Activated naive CD8-positive, alpha-beta T cell (primary cell): ENCODE results near the gene SREBF1.

ENCODE experiments used
- H3K27ac Mint-ChIP-seq: one replicate; pipeline ENCODE4 v1.8.0; 2021; ENCODE audit warnings: mixed read lengths
- H3K27me3 Mint-ChIP-seq: one replicate; pipeline ENCODE4 v1.8.0; 2021; ENCODE audit warnings: mixed read lengths
- H3K36me3 Mint-ChIP-seq: one replicate; pipeline ENCODE4 v1.8.0; 2021; ENCODE audit warnings: mixed read lengths
- H3K4me1 Mint-ChIP-seq: one replicate; pipeline ENCODE4 v1.8.0; 2021; ENCODE audit warnings: low read depth, mixed read lengths
- H3K4me3 Mint-ChIP-seq: one replicate; pipeline ENCODE4 v1.8.0; 2021; ENCODE audit warnings: mild to moderate bottlenecking, mixed read lengths
- H3K9me3 Mint-ChIP-seq: one replicate; pipeline ENCODE4 v1.8.0; 2021; ENCODE audit warnings: low read depth, mixed read lengths

SREBF1 gene

DNA sequence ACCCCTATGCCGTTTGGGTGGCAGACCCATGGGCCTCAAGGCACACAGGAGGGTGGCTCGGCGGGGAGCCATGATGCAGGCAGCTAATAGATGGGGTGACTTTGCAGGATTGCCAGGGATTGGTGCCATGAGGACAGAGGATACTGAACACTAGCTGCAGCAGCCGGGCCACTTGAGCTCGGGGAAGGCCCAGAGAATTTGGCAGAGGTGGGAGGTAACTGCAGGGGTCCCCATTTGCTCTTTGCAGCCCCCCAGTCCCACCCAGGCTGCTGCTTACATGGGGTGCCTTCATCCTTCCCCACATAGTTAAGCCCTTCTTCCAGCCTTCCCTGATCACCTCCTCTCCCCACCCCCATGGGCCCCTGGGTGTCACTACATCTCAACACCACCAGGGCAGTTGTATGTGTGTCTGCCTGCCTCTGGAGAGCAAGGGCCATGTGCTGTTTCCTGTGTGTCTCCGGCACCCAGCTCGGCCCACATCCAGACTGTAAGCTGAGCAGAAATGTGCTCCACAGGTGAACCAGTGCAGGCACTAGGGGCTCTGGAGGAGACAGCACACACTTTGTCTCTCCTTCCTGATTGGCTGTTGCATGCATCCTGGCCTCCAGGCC, 52.0 kb downstream of the SREBF1 start:
- H3K4me1 Mint-ChIP-seq = peaks cover 26% of the 10 kb centered on the region
- no peak overlapping the region for H3K27ac Mint-ChIP-seq
- H3K4me3 Mint-ChIP-seq = peak overlapping the region; percentile 61

DNA sequence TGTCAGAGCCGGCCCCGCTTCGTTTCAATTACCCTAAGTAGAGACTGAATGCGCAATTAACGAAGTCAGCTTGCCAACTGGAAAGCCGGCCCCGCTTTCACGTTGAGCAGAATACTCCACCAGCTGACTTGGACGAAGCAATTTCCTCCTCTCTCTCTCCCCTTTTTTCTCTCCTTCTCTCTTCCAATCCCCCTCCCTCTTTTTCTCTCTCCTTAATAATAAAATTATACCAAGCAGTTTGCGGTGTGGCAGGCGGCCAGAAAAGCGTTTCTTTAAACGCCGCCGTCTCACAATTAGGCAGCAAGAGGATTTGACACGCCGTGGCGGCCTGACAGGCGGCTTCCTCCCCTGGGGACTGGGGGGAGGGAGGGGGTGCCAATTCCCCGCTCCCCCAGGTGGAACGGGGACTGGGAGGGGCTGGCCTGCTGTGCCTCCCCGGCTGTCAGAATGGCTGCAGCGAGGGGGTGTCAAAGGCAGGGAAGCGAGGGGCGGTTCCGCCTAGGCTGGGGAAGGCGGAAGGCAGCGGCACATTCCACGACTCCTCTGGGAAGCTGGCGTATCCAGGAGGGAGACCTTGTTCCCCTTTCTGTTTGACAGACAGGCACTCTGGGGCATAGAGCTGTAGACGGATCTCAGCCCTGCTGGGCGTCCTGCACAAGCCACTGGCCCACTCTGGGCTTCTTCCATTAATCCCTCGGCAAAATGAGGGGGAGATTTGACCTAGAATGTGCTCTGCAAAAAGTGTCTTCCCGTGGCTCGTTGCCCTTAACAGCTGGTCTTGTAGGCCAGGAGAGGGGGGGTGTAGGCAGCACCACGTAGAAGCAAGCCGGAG, 52.7 kb downstream of the SREBF1 start:
- Mint-ChIP-seq H3K4me1 (peaks cover 26% of the 10 kb centered on the region), H3K36me3 (no peaks in the 10 kb centered on the region), H3K27me3 (no peaks in the 10 kb centered on the region), H3K4me3 (peak overlapping the region; percentile 86), H3K9me3 (no peaks in the 10 kb centered on the region), H3K27ac (no peak overlapping the region)

More for the DNA sequence above, 52.0 kb downstream of the SREBF1 start:
- H3K27me3 Mint-ChIP-seq = no peaks in the 10 kb centered on the region
- H3K9me3 Mint-ChIP-seq = no peaks in the 10 kb centered on the region
- no peaks in the 10 kb centered on the region for H3K36me3 Mint-ChIP-seq

DNA sequence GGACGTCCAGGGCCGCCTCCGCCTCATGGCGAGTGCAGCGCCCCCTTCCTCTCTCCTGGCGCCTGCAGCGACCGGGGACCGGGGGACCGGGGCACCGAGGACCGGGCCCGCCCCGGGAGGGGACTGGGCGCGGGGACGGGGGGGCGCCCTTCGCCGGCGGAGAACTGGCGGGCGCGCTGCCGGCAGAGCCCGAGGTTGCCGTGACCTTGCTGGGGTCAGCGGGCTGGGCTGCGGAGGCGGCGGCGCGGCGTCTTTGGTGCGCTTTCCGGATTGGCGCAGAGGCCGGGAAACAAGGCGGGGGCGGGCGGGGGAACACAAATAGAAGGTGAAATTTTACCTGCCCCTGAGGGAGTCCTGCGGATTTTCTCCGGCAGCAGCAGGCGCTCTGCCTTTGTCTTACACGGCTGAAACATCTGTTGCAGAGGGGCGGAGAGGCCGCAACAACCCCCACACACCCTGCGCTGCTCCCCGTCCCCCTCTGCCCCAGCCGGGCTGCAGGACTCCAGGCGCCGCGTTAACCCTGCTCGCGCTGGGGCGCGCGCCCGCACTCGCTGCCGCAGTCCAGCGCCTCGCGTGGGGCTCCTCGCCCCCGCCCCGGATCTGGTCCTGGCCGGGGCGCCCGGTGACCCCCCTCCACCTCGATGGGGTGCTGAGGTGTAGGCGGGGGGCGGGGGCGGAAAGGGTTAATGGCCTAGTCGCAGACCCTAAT, 53.5 kb downstream of the SREBF1 start:
- no peaks in the 10 kb centered on the region for H3K27me3 Mint-ChIP-seq
- H3K4me1 Mint-ChIP-seq = peaks cover 26% of the 10 kb centered on the region
- H3K4me3 Mint-ChIP-seq = peak overlapping the region; percentile 77
- no peaks in the 10 kb centered on the region for H3K9me3 Mint-ChIP-seq
- H3K36me3 Mint-ChIP-seq = no peaks in the 10 kb centered on the region
- no peak overlapping the region for H3K27ac Mint-ChIP-seq

DNA sequence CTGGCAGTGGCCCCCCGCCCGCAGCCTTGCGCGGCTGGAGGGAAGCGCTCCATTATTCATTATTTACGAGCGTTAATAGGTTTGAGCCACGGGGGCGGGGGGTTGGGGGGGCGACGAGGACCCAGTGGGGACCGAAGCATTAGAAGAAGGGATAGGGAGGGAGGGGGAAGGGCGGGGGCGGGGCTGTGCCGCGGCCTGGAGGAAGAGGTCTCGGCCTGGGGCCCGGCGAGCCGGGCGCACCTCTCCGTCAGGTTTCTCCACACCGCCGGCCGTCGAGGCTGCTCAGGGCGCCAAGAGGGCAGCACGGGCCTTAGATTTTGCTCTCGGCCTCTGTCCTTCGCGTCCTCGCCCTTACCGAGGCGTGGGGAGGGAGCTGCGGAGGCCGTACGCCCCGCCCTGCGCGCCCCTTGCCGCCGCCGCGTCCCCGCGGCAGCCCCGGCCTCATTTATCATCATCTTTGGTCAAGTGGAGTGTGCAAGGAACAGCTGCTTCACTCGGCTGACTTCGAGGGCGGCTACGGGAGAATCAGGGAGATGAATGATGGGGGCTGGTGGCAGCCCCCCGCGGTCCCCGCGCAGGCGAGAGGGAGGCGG, 54.2 kb downstream of the SREBF1 start:
- no peaks in the 10 kb centered on the region for H3K27me3 Mint-ChIP-seq
- H3K27ac Mint-ChIP-seq = no peak overlapping the region
- no peaks in the 10 kb centered on the region for H3K9me3 Mint-ChIP-seq
- peaks cover 26% of the 10 kb centered on the region for H3K4me1 Mint-ChIP-seq
- peak overlapping the region; percentile 77 for H3K4me3 Mint-ChIP-seq
- no peaks in the 10 kb centered on the region for H3K36me3 Mint-ChIP-seq

DNA sequence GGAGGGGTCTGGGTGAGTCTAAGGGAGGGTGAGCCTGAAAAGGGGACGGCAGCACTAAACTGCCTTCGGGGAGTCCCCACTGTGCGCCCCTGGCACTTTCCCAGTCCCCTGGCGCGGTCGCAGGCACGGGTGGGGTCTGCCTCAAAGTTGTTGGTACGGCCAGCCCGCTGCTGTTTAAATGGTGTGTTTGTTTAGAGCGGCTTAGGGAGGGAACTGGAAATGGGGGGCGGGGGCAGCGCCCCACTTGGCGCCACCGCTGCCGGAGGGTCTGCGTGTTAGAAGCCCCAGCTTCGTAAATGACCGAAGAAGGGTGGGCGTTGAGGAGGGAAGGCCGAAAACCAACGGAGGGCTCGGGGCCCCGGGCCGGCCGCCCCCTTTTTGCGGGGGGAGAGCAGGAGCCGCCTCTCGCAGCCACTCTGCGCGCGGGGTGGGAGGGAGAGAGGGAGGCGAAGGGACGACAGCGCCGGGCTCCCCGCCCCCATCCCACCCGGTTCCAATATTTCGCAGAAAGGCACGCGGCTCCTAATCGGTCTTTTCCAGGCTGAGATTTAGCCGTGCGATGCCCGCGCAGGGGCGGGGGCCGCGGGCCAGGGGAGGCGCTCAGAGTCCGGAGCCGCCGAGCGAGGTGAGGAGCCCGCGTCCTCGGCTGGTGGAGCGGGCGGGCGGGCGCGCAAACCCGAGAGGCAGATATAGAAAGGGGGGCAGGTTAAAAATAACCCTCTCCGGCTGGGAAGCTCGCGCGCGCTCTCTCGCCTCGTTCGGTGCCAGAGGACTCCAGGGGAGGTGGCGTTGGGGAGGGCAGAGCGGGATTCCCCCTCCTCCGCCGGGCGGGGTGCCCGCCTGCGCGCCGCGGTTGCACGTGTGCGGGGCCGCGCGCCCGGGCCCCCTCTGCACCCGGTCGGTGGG, 54.9 kb downstream of the SREBF1 start:
- Mint-ChIP-seq H3K27ac (no peak overlapping the region), H3K9me3 (no peaks in the 10 kb centered on the region), H3K27me3 (no peaks in the 10 kb centered on the region), H3K4me1 (peaks cover 26% of the 10 kb centered on the region), H3K4me3 (peak overlapping the region; percentile 66), H3K36me3 (no peaks in the 10 kb centered on the region)

DNA sequence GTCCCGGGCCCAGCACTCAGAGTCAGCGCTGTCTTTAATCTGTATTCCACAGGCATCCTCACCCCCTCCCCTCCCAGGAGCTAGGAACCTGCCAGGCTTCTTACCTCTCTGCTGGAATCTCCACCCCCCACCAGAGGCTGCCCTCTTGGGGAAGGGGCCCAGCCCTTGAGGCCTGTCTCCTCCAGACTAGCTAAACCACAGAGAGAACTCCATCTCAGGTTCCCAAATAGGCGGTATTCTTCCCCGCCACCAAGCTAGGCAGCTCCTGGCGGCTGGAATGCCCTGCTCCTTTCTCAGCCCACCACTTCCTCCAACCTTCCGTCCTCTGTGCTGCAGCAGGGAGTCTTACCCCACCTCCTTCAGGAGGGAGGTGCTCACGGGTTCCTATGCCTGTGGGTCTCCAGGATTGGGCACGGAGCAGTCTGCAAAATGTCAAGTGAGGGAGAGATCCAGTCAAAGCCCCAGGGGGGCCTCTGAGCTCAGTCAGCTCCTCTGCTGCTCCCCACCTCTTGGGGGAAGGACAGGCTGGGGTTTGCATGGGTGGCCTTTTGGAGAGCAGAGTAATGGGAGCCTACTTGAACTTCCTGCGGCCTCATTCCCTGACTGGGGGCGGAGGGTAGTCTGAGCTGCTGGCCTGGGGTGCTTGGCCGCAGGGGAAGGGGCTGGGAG, 55.7 kb downstream of the SREBF1 start:
- no peaks in the 10 kb centered on the region for H3K36me3 Mint-ChIP-seq
- no peaks in the 10 kb centered on the region for H3K9me3 Mint-ChIP-seq
- H3K4me3 Mint-ChIP-seq = peak overlapping the region; percentile 70
- peaks cover 23% of the 10 kb centered on the region for H3K4me1 Mint-ChIP-seq
- H3K27ac Mint-ChIP-seq = no peak overlapping the region
- H3K27me3 Mint-ChIP-seq = no peaks in the 10 kb centered on the region

DNA sequence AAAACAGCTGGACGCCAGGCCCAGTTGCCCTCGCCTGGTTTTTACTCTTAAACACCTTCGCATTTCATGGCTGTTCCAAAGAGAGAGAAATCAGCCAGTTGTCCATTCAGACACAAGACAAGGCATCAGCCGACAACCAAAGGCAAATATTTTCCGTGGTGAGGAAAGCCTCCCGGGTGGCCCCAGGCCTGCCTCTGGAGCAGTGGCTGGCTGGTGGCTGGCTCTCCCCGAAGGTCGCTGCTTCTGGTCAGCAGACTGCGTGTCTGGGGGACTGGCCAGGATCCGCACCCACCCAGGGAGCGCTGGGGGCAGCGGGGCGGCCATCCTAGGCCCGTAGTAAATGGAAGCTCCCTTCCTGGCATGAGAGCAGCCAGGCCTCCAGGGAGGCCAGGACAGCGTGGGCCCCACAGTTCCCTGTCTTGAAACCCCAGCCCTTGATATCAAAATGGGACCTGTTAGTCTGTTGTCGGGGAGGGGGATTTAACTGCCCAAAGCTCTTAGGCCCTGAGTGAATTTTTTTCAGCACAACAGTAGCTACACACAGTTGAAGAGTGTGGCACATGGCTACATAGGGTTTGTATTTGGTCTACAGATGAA, 57.7 kb downstream of the SREBF1 start:
- H3K4me3 Mint-ChIP-seq = no peak overlapping the region
- no peak overlapping the region for H3K27ac Mint-ChIP-seq
- H3K27me3 Mint-ChIP-seq = no peaks in the 10 kb centered on the region
- H3K36me3 Mint-ChIP-seq = no peaks in the 10 kb centered on the region
- no peaks in the 10 kb centered on the region for H3K9me3 Mint-ChIP-seq
- H3K4me1 Mint-ChIP-seq = peaks cover 9% of the 10 kb centered on the region

DNA sequence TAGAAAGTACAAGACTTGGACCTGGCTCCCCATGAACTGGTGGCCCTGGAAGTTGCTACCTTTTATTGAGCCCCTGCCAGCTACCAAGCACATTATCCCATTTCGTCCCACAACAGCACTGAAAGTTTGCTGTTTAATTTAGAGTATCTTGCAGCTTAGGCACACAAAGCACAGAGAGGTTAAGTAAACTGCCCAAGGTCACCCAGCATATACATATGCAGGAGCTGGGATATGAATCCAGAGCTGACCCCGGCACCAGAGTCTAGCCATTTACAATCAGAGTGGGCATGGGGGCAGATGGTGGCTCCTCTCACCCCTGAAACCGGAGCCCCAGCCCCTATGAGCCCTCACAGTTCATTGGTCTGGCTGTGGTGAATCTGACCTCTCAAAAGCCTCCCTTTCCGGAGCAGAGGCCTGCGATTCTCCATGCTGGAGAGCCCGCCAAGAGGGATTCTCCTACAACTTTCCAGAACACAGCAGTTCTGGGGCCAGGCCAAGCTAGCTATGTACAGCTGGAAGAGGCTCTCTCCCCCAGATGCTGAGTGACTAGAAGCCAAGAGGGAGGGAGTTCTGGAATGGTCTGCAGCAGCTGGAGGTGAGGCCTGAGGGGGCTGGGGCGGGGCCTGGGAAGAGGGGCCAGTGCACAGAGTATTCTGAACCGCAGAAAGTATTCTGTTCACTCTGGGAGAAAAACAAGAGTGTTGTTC, 58.3 kb downstream of the SREBF1 start:
- no peaks in the 10 kb centered on the region for H3K36me3 Mint-ChIP-seq
- H3K27me3 Mint-ChIP-seq = no peaks in the 10 kb centered on the region
- no peak overlapping the region for H3K4me3 Mint-ChIP-seq
- H3K4me1 Mint-ChIP-seq = peaks cover 8% of the 10 kb centered on the region
- no peak overlapping the region for H3K27ac Mint-ChIP-seq
- H3K9me3 Mint-ChIP-seq = no peaks in the 10 kb centered on the region

DNA sequence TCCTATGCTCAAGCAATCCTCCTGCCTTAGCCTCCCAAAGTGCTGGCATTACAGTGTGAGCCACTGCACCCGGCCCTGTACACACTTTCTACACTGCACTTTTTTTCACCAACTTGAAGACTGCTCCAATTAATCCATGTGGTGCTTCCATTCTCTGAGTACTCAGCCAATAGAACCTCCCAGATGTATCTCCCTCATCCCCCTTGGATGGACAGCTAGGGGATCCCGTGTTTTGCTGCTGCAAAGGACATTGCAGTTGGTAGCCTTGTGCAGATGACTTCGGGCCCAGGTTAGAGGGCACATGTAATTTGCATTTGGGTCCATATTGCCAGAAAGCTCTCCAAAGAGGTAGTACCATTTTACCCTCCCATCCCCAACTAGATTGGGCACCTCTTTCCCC, 59.9 kb downstream of the SREBF1 start:
- Mint-ChIP-seq H3K27ac (no peak overlapping the region), H3K4me1 (peaks cover 11% of the 10 kb centered on the region), H3K36me3 (no peaks in the 10 kb centered on the region), H3K27me3 (no peaks in the 10 kb centered on the region), H3K4me3 (no peak overlapping the region), H3K9me3 (no peaks in the 10 kb centered on the region)

DNA sequence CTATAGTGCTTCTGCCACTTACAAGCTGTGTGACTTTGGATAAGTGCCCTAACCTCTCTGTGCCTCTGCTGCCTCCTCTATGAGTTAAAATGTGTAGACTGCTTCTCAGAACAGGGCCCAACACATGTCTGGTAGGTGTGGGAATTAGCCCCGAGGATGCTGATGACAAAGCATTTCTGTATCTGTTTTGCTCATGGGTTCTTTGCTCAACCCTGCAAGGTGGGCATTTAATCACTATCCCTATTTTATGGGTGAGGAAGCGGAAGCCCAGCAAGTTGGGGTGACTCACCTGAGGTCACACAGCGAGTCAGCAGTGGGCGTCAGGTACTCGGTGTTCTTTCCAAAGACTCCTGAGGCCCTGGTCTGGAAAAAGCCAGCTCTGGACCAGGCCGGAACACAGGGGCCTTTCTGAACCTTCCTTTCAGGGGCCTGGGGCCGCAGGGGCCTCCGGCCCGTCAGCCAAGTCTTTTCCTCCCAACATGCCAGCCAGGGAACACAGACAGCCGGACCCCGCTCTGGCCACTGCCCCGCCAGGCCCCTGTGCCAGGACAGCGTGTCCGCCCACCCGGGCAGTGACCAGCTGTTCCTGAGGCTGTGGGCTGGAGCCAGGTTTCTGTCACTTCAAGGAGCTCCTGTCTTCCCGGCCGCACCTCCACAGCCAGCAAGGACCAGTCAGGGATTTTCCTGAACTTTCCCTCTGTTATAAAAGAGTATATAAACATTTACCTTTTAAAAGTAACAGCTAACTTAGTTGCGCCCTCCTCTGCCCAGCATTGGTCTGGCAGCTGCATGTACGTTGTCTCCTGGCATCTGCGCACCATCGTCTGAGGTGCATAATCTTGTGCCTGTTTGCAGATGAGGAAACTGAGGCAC, 62.5 kb downstream of the SREBF1 start:
- no peaks in the 10 kb centered on the region for H3K27me3 Mint-ChIP-seq
- no peaks in the 10 kb centered on the region for H3K9me3 Mint-ChIP-seq
- H3K4me3 Mint-ChIP-seq = no peak overlapping the region
- peaks cover 7% of the 10 kb centered on the region for H3K4me1 Mint-ChIP-seq
- H3K36me3 Mint-ChIP-seq = no peaks in the 10 kb centered on the region
- peak overlapping the region; percentile 6 for H3K27ac Mint-ChIP-seq

DNA sequence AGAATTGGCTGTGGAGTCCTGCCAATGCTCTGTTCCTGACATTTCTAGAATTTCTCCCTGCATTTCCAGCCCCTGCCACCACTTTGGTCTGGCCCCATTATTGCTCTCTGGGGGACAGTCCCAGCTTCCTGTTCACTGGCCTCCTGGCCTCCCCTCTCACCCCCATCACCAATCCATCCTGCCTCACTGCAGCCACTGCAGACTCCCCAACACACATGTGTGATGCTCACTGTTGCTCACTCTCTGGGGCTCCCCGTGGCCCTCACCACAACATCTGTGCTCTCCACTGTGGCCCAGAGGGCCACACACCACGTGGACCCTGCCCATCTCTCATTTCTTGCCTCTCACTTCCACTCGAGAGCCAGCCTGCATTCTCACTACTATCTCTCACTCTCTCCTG, 64.6 kb downstream of the SREBF1 start:
- H3K4me1 Mint-ChIP-seq = peaks cover 7% of the 10 kb centered on the region
- no peak overlapping the region for H3K27ac Mint-ChIP-seq
- no peaks in the 10 kb centered on the region for H3K9me3 Mint-ChIP-seq
- no peaks in the 10 kb centered on the region for H3K36me3 Mint-ChIP-seq
- H3K27me3 Mint-ChIP-seq = no peaks in the 10 kb centered on the region
- no peak overlapping the region for H3K4me3 Mint-ChIP-seq

DNA sequence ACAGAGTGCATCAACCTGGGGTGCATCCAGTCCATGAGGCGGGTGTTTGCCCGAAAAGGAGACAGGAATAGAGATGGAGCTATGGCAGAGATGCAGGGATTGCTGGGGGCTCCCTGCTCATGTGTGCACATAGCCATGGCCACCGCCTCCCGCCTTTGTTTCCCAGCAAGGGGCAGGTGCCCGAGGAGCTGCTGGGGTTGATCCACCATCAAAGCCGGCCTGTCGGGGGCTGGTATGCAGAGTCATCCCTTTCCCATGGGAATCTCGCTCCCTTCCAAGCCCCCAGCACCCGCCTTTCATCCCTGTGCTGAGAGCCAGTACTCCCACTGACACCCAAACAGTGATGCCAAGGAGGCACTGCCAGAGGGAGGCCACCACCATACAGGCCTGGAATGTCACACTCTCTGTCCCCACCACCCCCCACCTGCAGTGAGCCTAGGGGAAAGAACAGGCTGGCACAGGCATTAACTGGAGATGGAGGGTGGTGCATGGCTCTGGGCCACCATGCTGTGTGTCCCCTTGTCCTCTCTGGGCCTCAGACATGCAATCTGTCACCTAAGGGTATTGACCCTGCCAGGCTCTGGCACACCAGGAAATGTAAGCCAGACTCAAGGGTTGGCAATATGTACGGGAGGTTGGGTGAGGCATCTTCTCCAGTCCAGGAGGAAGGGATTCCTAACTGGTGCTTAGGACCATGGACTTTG, 65.1 kb downstream of the SREBF1 start:
- no peaks in the 10 kb centered on the region for H3K27me3 Mint-ChIP-seq
- no peaks in the 10 kb centered on the region for H3K36me3 Mint-ChIP-seq
- H3K27ac Mint-ChIP-seq = no peak overlapping the region
- H3K4me1 Mint-ChIP-seq = peaks cover 9% of the 10 kb centered on the region
- no peaks in the 10 kb centered on the region for H3K9me3 Mint-ChIP-seq
- H3K4me3 Mint-ChIP-seq = no peak overlapping the region
